Heart left ventricle (tissue), 16 donors: ENCODE measurements around the gene CDC25C. TPM values are rescaled to one million over a fixed set of nuclear protein-coding genes. Genes with fewer than 3 reads are reported as not detected.

Source experiments
- ATAC-seq, 4 donors: fragments of 200-7000 bp; cut with Tn5 transposase; one replicate each; pipeline ENCODE4 v1.9.1; 2020 to 2022; ENCODE audit warnings: moderate library complexity in 4 of 4, mild to moderate bottlenecking in 3 of 4, moderate number of reproducible peaks in 1 of 4
- DNase-seq, 5 donors: peaks; one replicate each; pipeline ENCODE4 v3.0.0-alpha.2; 2020
- H3K27ac ChIP-seq, 12 donors: fragments of 200-600 bp; sonication (generic) in 4 of 12; one replicate each; pipeline versions ENCODE4 v1.5.0 to v1.8.0; 2016 to 2022; ENCODE audit warnings: mild to moderate bottlenecking in 2 of 12
- H3K27me3 ChIP-seq, 9 donors: fragments of 200-600 bp; sonication (generic) in 2 of 9; one replicate each; pipeline versions ENCODE4 v1.5.1 to v1.8.0; 2016 to 2022; ENCODE audit warnings: mild to moderate bottlenecking in 3 of 9
- H3K36me3 ChIP-seq, 9 donors: fragments of 200-600 bp; sonication (generic) in 2 of 9; one replicate each; pipeline versions ENCODE4 v1.5.0 to v1.8.0; 2018 to 2022; ENCODE audit warnings: mild to moderate bottlenecking in 2 of 9
- H3K4me1 ChIP-seq, 12 donors: fragments of 200-600 bp; sonication (generic) in 4 of 12; one replicate each; pipeline versions ENCODE4 v1.5.0 to v1.8.0; 2016 to 2022; ENCODE audit warnings: mild to moderate bottlenecking in 3 of 12
- H3K4me3 ChIP-seq, 12 donors: fragments of 200-600 bp; sonication (generic) in 4 of 12; one replicate each; pipeline versions ENCODE4 v1.5.0 to v1.8.0; 2017 to 2022; ENCODE audit warnings: mild to moderate bottlenecking in 9 of 12, moderate library complexity in 4 of 12
- H3K9me3 ChIP-seq, 12 donors: fragments of 200-600 bp; sonication (generic) in 4 of 12; one replicate each; pipeline versions ENCODE4 v1.5.0 to v1.8.0; 2016 to 2022; ENCODE audit warnings: mild to moderate bottlenecking in 1 of 12
- POLR2A ChIP-seq, 2 donors: fragments of 450-650 bp; IDR thresholded peaks; one replicate each; pipeline ENCODE4 v1.6.1; 2017; ENCODE audit warnings: antibody characterized with exemption in 2 of 2, mild to moderate bottlenecking in 2 of 2, moderate library complexity in 2 of 2
- WGBS, 4 donors: extraction: QIAGEN DNeasy Blood & Tissue Kit in 2 of 4; methylation state at CpG; one replicate each; pipeline versions ENCODE4 v1.1.5 to v1.1.7; 2013 to 2018; 5-methylcytosine and 5-hydroxymethylcytosine counted together
- intact Hi-C, 10 donors: fragments of 100-400 bp; cut with DNase I; formaldehyde crosslinking; loops; one replicate each; pipeline versions ENCODE4 v1.11.1 to v1.14.2; 2022
- polyA plus RNA-seq, 2 donors: library from polyadenylated mRNA; stranded (reverse); fragments of 200-250 nt; gene quantifications; one replicate each; pipeline ENCODE4 v1.2.3, GENCODE V29; 2013
- total RNA-seq, 9 donors: library from RNA; depleted of rRNA in 2 of 9; stranded (reverse); fragments of >200 nt in 2 of 9; fragmentation: NEBNext Ultra II Directional in 3 of 9; extraction: Animal tissue kit (Norgen Biotek cat#: 25700) in 3 of 9; gene quantifications; one replicate each; pipeline versions ENCODE4 v1.1.0 to v1.2.4, GENCODE V29; 2016 to 2023
- TF ChIP-seq, protein P1 (sequence below), 12 donors: fragments of 200-600 bp; sonication (generic) in 4 of 12; IDR thresholded peaks; one replicate each; pipeline versions ENCODE4 v1.5.0 to v1.8.0; 2018 to 2022; ENCODE audit warnings: antibody characterized with exemption in 12 of 12, mild to moderate bottlenecking in 5 of 12
- donor health status: ischemic (EF 13 %, LVEDD 7.1; RV severe dilation, severe dysfunction).
- donor health status: healthy with polysubstance abuse.
- donor health status: DM: no; HTN: yes; CAD: no.
- donor health status: DM: no; HTN: no; CAD: no.
- donor health status: ischemic (EF 25% LVEDD 6.9; RV normal size, moderate dysfunction).
- donor health status: ischemic (EF 25% LVEDD 5.7; RV mildly dilated, moderate dysfunction).
- donor health status: healthy.
- donor health status: DM: yes; HTN: yes; CAD: no.
- donor health status: ischemic (EF 35%, LVEDD 5.7; RV mildly dilated, moderate dysfunction).
- donor health status: nonischemic (EF 11% LVEDD 7.7; RV severe dilation, severe dysfunction).
- donor health status: DM: yes; HTN: yes; CAD: no.
- donor health status: PGD.
- donor health status: ischemic (EF 29% LVEDD 5.4; RV normal size, mild dysfunction).
- donor health status: nonischemic (EF 23%, LVEDD 6.1; RV moderate dilation, normal function).

CDC25C gene
- total and polyA plus RNA-seq, 11 donors: 0.08 to 2.5 (median 0.35) TPM; not detected in 6

DNA sequence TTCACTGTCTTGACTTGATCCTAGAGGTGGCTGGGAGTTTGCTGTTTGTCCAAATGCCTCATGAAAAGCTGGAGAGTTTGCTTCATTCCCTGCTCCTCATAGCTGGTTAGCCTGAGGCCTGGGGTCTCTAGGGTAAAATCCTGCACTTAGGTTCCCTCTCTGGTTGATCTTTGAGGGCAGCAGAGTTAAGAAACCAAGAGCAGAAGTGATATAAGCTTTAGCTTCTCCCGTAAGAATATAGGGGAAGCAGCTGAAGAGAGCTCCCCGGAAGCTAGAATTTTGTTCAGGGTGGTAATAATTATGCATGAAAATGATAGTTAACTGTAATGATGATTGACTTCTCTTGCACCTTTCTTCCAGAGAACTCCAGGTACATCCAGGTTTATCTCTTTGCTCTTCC, 7.9 kb upstream of the CDC25C start:
- intact Hi-C loops: loop anchor here in 1 of 10 donors (10.0 kb wide), 1 partner anchor 205 kb away; the partner anchor contains the start of gene ETF1
- WGBS, 4 donors: 42 to 48% (median 45%) methylated on average over 2 of the region's 2 CpGs
- Histone ChIP-seq H3K9me3 (no peaks in the 10 kb centered on the region), H3K27ac (peak overlapping the region in 9 of 12 donors; percentile 82 to 98 (median 95)), H3K36me3 (peaks cover 0 to 37% (median 31%) of the 10 kb centered on the region in 9 donors), H3K4me3 (peak overlapping the region in 11 of 12 donors; percentile 65 to 99 (median 87)), H3K4me1 (peaks cover 0 to 34% (median 22%) of the 10 kb centered on the region in 12 donors), H3K27me3 (no peaks in the 10 kb centered on the region)
- no peak for DNase-seq
- no peak for ATAC-seq
- TF ChIP-seq POLR2A (IDR thresholded peaks at IDR 0.05): no peak
- TF ChIP-seq, protein P1, sequence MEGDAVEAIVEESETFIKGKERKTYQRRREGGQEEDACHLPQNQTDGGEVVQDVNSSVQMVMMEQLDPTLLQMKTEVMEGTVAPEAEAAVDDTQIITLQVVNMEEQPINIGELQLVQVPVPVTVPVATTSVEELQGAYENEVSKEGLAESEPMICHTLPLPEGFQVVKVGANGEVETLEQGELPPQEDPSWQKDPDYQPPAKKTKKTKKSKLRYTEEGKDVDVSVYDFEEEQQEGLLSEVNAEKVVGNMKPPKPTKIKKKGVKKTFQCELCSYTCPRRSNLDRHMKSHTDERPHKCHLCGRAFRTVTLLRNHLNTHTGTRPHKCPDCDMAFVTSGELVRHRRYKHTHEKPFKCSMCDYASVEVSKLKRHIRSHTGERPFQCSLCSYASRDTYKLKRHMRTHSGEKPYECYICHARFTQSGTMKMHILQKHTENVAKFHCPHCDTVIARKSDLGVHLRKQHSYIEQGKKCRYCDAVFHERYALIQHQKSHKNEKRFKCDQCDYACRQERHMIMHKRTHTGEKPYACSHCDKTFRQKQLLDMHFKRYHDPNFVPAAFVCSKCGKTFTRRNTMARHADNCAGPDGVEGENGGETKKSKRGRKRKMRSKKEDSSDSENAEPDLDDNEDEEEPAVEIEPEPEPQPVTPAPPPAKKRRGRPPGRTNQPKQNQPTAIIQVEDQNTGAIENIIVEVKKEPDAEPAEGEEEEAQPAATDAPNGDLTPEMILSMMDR (IDR thresholded peaks at IDR 0.05): no peak

DNA sequence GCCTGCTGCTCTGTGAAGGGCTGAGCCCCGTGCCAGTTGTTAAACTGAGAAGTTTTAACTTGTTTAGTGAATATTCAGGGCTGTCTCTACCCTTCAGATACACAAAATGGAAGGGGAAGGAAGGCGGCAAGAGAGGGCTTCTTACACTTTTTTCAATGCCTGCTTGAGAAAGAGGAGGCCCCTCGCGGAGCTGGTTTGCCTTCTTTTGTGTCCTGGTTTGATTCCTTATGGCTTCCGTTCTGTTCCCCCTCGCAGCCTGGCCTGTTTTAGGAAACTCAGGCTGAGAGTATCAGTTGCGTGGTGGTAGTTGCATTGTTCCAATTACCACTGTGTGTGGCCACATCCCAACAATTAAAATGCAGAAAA, 7.5 kb upstream of the CDC25C start:
- no peak for ATAC-seq
- Histone ChIP-seq H3K27ac (peak overlapping the region in 11 of 12 donors; percentile 82 to 98 (median 95)), H3K4me1 (peaks cover 0 to 34% (median 22%) of the 10 kb centered on the region in 12 donors), H3K36me3 (peaks cover 0 to 33% (median 27%) of the 10 kb centered on the region in 9 donors), H3K27me3 (no peaks in the 10 kb centered on the region), H3K9me3 (no peaks in the 10 kb centered on the region), H3K4me3 (peak overlapping the region in 11 of 12 donors; percentile 65 to 99 (median 87))
- DNase-seq: no peak
- intact Hi-C loops: loop anchor here in 1 of 10 donors (10.0 kb wide), 1 partner anchor 206 kb away; the partner anchor contains the start of gene ETF1
- 3 to 7% (median 5%) methylated on average over 7 of the region's 7 CpGs for WGBS, 4 donors
- TF ChIP-seq, protein P1 (IDR thresholded peaks at IDR 0.05): no peak
- no peak for TF ChIP-seq POLR2A (IDR thresholded peaks at IDR 0.05)

DNA sequence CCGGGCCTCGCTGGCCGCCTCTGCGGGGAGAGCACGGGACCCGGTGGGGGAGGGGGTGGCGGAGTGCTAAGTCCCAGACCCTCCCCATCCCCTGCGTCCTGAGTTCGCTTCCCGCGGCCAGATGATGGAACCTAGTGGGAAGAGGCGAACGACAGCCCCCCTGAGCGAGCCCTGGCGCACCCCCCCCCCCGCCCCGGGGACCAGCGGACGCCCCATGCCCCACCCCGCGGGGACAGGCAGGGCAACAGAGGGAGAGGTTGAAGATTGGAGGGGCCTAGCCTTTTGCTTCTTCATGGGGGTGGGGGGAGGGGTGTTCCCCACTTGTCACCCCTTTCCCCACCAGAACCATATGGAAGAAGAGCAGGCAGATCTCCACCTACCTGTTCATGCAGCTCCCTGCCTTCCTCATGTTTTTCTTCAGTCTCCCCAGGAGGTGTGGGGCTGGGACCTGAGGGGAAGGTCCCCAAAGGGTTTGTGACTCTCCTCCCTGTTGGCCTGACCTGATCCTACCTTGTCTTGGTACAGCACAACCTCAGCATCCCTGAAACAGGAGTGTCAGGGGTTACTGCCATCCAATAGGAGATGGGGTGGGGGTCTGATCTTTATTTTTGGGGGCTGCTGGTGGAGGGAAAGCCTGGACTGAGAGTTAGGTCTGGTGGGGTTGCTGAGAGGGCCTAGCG, 6.9 kb upstream of the CDC25C start:
- no peaks in the 10 kb centered on the region for H3K27me3 ChIP-seq
- TF ChIP-seq, protein P1 (IDR thresholded peaks at IDR 0.05): no peak
- TF ChIP-seq POLR2A (IDR thresholded peaks at IDR 0.05): no peak
- H3K27ac ChIP-seq: peak overlapping the region; percentile 82 to 98 (median 94)
- H3K9me3 ChIP-seq: no peaks in the 10 kb centered on the region
- intact Hi-C loops: loop anchor here in 1 of 10 donors (10.0 kb wide), 1 partner anchor 206 kb away; the partner anchor contains the start of gene ETF1
- peaks cover 0 to 28% (median 22%) of the 10 kb centered on the region in 9 donors for H3K36me3 ChIP-seq
- ATAC-seq (peak in 2 of 4 donors; percentile 0 to 2), DNase-seq (no peak)
- peak overlapping the region; percentile 65 to 99 (median 86) for H3K4me3 ChIP-seq
- H3K4me1 ChIP-seq: peaks cover 0 to 34% (median 22%) of the 10 kb centered on the region in 12 donors
- 0 to 10% (median 1%) methylated on average over 1 to 22 of the region's 22 CpGs for WGBS, 4 donors

DNA sequence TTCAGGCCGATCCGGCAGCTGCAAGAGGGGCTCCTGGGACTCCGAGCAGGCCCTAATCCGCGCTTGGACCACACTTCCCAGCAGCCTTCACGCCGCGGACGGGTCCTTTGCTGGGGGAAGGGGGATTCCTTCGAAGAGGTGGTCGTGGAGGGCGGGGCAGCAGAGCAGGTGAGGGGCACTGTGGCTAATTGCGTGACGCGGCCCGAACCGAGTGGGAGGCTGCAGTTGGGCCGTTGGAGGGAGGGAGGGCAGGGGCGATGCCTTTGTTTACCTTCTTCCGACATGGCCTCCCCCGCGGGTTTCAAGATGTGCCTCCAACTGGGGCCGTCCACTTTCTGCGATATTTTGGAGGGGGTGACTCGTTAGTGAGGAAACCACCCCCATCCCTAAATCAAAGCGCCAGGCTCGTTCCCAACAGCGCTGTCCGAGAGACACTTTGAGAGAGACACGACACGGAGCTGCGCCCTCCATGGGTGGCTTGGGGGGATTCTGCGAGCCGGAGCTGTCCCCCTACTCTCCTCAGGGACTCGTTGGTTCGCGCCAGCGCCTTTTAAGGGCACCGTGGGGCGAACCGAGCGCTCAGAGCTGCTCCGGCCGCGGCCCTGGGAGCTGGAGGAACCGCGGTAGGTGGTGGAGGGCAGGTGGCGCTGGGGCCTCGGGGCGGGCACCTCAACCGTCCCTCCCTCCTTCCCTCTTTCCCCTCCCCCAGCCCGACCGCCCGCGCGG, 6.2 kb upstream of the CDC25C start, which contains the start of gene FAM53C:
TSS of gene FAM53C (plus strand) at position 582 of the 726 bp plus-strand sequence. CDS start 3,070 bp downstream, outside the sequence.
- peak; percentile 93 to 96 (median 93) for DNase-seq
- peaks cover 0 to 21% (median 15%) of the 10 kb centered on the region in 9 donors for H3K36me3 ChIP-seq
- intact Hi-C loops: loop anchor here in 1 of 10 donors (10.0 kb wide), 1 partner anchor 207 kb away; the partner anchor contains the start of gene ETF1
- H3K9me3 ChIP-seq: no peaks in the 10 kb centered on the region
- 0 to 1% (median 0%) methylated on average over 21 to 56 of the region's 56 CpGs for WGBS, 4 donors
- peak within 1 kb of the TSS; percentile 82 to 98 (median 94) for H3K27ac ChIP-seq
- ATAC-seq: peak; percentile 95 to 96 (median 96)
- no peaks in the 10 kb centered on the region for H3K27me3 ChIP-seq
- TF ChIP-seq POLR2A (IDR thresholded peaks at IDR 0.05): peak; percentile 86 to 99
- TF ChIP-seq, protein P1 (IDR thresholded peaks at IDR 0.05): peak in 3 of 12 donors; percentile 6 to 18 (median 9)
- peak within 1 kb of the TSS; percentile 65 to 99 (median 86) for H3K4me3 ChIP-seq
- peaks cover 0 to 34% (median 22%) of the 10 kb centered on the region in 12 donors for H3K4me1 ChIP-seq
